NCI-H2107 treated with DMSO at 0.1 percent for 48 hours (cell line): ENCODE data around the gene PRDX6.
"Not testable (repeated sequence)": the region's sequence is repeated elsewhere in the genome, so short reads cannot be mapped to it uniquely, and the experiment has no call there.

Experiments
- DNase-seq: peaks from one replicate; lab custom pipeline; 2025; ENCODE audit not compliant: unreplicated experiment; lab: John Stamatoyannopoulos, UW

The PRDX6 gene

GRCh38 chr1:173495609-173496267, 18.6 kb downstream of the PRDX6 start:
- no peak for DNase-seq

GRCh38 chr1:173496757-173497320, 19.7 kb downstream of the PRDX6 start:
- DNase-seq: no peak

DNA sequence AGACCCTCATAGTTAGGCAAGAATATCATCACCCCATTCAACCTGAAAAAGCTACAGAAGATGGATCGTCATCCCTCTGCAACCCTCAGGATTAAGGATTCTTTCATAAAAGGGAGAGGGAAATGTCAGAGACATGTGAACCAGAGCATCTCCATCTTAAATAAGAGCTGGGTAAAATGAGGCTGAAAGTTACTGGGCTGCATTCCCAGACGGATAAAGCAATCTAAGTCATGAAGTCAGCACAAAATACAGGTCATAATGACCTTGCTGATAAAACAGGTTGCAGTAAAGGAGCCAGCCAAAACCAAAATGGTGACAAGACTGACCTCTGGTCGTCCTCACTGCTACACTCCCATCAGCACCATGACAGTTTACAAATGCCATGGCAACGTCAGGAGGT, 22.6 kb downstream of the PRDX6 start:
- DNase-seq: no peak

GRCh38 chr1:173502104-173502503, 25.0 kb downstream of the PRDX6 start:
- no peak for DNase-seq

DNA sequence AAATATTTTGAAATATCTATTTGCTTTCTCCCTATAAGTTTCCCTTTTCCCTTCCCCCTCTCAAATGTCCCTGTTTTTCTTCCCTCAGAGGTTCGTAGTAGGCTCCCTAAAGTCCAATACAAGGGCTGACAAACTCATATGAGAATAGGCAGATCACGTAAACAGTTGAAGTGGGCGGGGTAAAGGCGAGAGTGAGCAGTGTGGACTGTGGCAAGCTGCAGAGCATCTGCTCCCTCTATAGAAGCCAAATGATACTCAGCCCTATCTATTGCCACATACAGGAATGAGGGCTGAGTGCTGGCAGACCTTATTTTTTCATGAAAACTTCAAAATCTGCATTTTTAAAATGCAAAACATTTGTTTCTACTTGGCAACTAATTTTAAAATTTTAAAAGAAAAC, 26.3 kb downstream of the PRDX6 start:
- no peak for DNase-seq

DNA sequence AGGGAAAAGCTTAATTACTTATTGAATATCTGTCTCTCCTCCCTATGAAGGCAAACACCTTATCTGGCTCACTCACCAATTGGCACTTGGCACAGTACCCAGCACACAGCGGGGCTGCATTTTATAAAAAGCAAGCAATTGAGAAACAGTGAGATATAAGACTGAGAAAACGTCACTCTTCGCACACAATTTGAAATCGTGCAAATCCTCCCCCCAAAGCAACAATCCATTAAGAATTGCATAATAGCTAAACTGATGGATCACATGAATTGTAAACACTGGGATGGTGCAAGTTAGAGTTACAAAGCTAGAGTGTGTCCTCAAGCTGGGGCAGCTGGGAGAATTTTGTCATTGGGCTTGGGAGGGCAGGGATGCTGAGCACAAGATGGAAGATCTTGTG, 27.1 kb downstream of the PRDX6 start:
- DNase-seq: no peak

- no peak for DNase-seq
These were observed 28.3 kb downstream of the PRDX6 start for GRCh38 chr1:173505391-173505790.

- no peak for DNase-seq
These were observed 29.3 kb downstream of the PRDX6 start for GRCh38 chr1:173506437-173506836.

- DNase-seq: no peak
These were observed 30.2 kb downstream of the PRDX6 start for GRCh38 chr1:173507205-173507846.

GRCh38 chr1:173507847-173508209, 30.7 kb downstream of the PRDX6 start:
- DNase-seq: no peak

- DNase-seq: no peak
These were observed 31.4 kb downstream of the PRDX6 start for GRCh38 chr1:173508541-173508940.

GRCh38 chr1:173509797-173510196, 32.7 kb downstream of the PRDX6 start:
- DNase-seq: no peak

- not testable (repeated sequence) for DNase-seq
These were observed 37.4 kb downstream of the PRDX6 start for GRCh38 chr1:173514503-173514902.

DNA sequence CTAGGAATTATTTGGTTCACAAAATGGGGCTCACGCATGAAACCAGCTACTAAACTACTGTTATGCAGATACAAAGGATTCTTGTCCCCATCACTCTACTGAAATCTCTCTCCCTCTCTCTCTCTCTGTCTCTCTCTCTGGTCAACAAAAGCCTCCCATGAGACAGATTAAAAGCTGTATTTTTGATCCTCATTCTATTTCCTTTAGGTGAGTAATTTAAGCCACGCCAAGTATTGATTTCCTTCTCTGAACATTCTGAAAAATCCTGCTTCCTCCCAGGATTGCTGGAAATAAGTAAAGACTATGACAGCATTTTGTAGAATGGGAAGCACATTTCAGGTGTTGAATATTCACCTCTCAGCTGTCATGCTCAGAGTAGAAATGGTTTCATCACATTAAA, 43.7 kb downstream of the PRDX6 start:
- DNase-seq: no peak

GRCh38 chr1:173523329-173523728, 46.2 kb downstream of the PRDX6 start:
- no peak for DNase-seq

- DNase-seq: no peak
These were observed 48.8 kb downstream of the PRDX6 start for GRCh38 chr1:173525926-173526325.

- no peak for DNase-seq
These were observed 50.2 kb downstream of the PRDX6 start for GRCh38 chr1:173527151-173527826.

GRCh38 chr1:173529106-173529505, 52.0 kb downstream of the PRDX6 start:
- DNase-seq: no peak

DNA sequence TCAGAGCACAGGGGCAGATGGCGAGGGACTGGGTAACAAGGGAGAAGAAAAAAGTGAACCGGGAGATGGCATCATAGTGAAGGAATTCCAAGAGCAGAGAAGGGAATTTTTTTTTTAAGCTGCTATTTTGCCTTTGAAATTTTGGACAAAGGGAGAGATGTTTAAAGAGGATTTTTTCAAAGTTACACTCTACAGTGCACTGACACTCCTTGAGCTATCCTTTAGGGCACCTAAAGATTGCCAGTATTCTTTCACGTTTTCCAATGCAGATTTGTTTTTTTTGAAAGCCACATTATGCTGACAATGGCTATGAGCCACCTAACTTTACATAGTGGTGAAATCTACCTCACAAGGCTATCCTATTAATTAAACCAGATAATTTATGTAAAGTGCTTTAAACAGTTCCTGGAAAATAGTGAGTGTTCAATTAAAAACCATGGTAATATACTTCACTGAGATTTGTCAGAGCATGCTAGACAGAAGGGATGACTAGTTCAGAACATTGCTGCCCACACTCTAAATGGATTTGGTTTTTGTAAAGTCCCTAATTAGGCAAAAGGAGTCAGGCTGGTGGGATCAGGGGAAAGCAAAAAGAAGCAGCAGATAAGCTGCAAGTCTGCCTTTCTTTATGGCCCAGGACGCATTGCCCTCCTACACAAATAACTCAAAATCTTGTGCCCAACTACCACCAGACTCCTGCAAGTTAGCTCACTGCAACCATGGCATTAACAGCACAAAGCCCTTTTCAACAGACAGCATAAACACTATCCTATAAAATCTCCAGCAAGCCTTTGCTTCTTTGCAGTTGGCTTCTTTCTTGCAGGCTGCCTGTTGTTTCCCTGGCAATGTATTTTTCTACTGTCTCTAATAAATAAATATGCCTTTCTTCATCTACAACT, 53.9 kb downstream of the PRDX6 start:
- no peak for DNase-seq

- DNase-seq: no peak
These were observed 55.1 kb downstream of the PRDX6 start for GRCh38 chr1:173532237-173532636.

- DNase-seq: no peak
These were observed 59.1 kb downstream of the PRDX6 start for GRCh38 chr1:173536223-173536622.
